ENCODE results near the gene DNAH17. TPM values are rescaled to one million over a fixed set of nuclear protein-coding genes. Genes with fewer than 3 reads are reported as not detected.

Gene DNAH17
- total RNA-seq, 2 donors from 2014 or later = 0.13 to 0.64 TPM

- H3K27me3 ChIP-seq (ENCODE audit: control insufficient read depth, insufficient read depth, low read length, poor library complexity, severe bottlenecking) = no peaks in the 10 kb centered on the region
- no peak for DNase-seq
- H3K9ac ChIP-seq (ENCODE audit: extremely low read depth, low read length, poor library complexity, severe bottlenecking) = no peak overlapping the region
- no peak overlapping the region for H3K27ac Mint-ChIP-seq
- peaks cover 86% of the 10 kb centered on the region for H3K36me3 ChIP-seq (ENCODE audit: control insufficient read depth, insufficient read depth, low read length)
- H3K4me3 Mint-ChIP-seq = no peak overlapping the region
- H3K9me3 Mint-ChIP-seq = no peaks in the 10 kb centered on the region
- WGBS, 2 experiments (ENCODE audit: insufficient coverage in 1 of 2, insufficient read length in 1 of 2) = 61 to 97% methylated on average over 5 to 8 of the region's 8 CpGs
- H3K27ac ChIP-seq (ENCODE audit: low read depth, low read length) = no peak overlapping the region
- H3K4me3 ChIP-seq (ENCODE audit: low read length) = no peak overlapping the region
- H3K36me3 Mint-ChIP-seq (ENCODE audit: low read depth) = peaks cover 81% of the 10 kb centered on the region
- no peaks in the 10 kb centered on the region for H3K27me3 Mint-ChIP-seq (ENCODE audit: insufficient read depth)
- H3K9me3 ChIP-seq (ENCODE audit: control insufficient read depth, low read length) = no peaks in the 10 kb centered on the region
- H3K4me1 ChIP-seq (ENCODE audit: control insufficient read depth, insufficient read depth, low read length) = no peaks in the 10 kb centered on the region
- no peak for TF ChIP-seq CTCF (conservative IDR thresholded peaks at IDR 0.05)
- H3K4me1 Mint-ChIP-seq = no peaks in the 10 kb centered on the region
Observed at GRCh38 chr17:78401891-78402290, 175.3 kb downstream of the DNAH17 start.

DNA sequence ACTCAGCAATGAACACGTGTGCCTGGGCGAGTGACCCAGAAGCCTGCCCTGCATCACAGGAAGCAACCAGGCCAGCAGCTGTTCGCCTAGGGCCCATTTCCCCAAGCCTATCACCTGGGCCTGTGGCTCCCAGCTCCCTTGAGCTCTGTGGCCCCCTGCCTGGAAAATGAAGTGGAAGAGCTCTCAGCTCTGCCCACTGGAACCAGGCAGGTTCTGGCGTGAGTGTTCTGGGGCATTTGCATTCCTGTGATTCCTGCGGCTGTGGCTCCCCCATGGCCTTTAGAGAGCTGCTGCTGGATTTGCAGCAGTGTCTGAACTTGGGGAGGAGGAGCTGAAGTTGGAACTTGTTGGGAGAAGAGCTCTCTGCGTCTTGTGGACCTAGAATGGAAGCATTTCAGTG lies 175.9 kb downstream of the DNAH17 start:
- no peaks in the 10 kb centered on the region for H3K27me3 ChIP-seq (ENCODE audit: control insufficient read depth, insufficient read depth, low read length, poor library complexity, severe bottlenecking)
- TF ChIP-seq CTCF (conservative IDR thresholded peaks at IDR 0.05) = no peak
- DNase-seq = no peak
- Mint-ChIP-seq H3K4me3 (no peak overlapping the region), H3K27ac (no peak overlapping the region), H3K9me3 (no peaks in the 10 kb centered on the region), H3K27me3 (ENCODE audit: insufficient read depth) (no peaks in the 10 kb centered on the region), H3K4me1 (no peaks in the 10 kb centered on the region), H3K36me3 (ENCODE audit: low read depth) (peaks cover 86% of the 10 kb centered on the region)
- peaks cover 86% of the 10 kb centered on the region for H3K36me3 ChIP-seq (ENCODE audit: control insufficient read depth, insufficient read depth, low read length)
- H3K9ac ChIP-seq (ENCODE audit: extremely low read depth, low read length, poor library complexity, severe bottlenecking) = no peak overlapping the region
- no peak overlapping the region for H3K4me3 ChIP-seq (ENCODE audit: low read length)
- no peaks in the 10 kb centered on the region for H3K9me3 ChIP-seq (ENCODE audit: control insufficient read depth, low read length)
- H3K4me1 ChIP-seq (ENCODE audit: control insufficient read depth, insufficient read depth, low read length) = no peaks in the 10 kb centered on the region
- WGBS, 2 experiments (ENCODE audit: insufficient coverage in 1 of 2, insufficient read length in 1 of 2) = 68 to 76% methylated on average over 4 to 6 of the region's 6 CpGs
- no peak overlapping the region for H3K27ac ChIP-seq (ENCODE audit: low read depth, low read length)

- H3K27ac ChIP-seq (ENCODE audit: low read depth, low read length) = no peak overlapping the region
- DNase-seq = no peak
- H3K4me3 ChIP-seq (ENCODE audit: low read length) = no peak overlapping the region
- H3K4me1 Mint-ChIP-seq = no peaks in the 10 kb centered on the region
- H3K4me1 ChIP-seq (ENCODE audit: control insufficient read depth, insufficient read depth, low read length) = no peaks in the 10 kb centered on the region
- WGBS, 2 experiments (ENCODE audit: insufficient coverage in 1 of 2, insufficient read length in 1 of 2) = 80 to 91% methylated on average over 6 to 17 of the region's 17 CpGs
- no peaks in the 10 kb centered on the region for H3K27me3 Mint-ChIP-seq (ENCODE audit: insufficient read depth)
- TF ChIP-seq CTCF (conservative IDR thresholded peaks at IDR 0.05) = no peak
- no peak overlapping the region for H3K9ac ChIP-seq (ENCODE audit: extremely low read depth, low read length, poor library complexity, severe bottlenecking)
- no peak overlapping the region for H3K27ac Mint-ChIP-seq
- no peaks in the 10 kb centered on the region for H3K27me3 ChIP-seq (ENCODE audit: control insufficient read depth, insufficient read depth, low read length, poor library complexity, severe bottlenecking)
- no peaks in the 10 kb centered on the region for H3K9me3 ChIP-seq (ENCODE audit: control insufficient read depth, low read length)
- no peaks in the 10 kb centered on the region for H3K9me3 Mint-ChIP-seq
- H3K36me3 Mint-ChIP-seq (ENCODE audit: low read depth) = peaks cover 89% of the 10 kb centered on the region
- H3K4me3 Mint-ChIP-seq = no peak overlapping the region
- peaks cover 89% of the 10 kb centered on the region for H3K36me3 ChIP-seq (ENCODE audit: control insufficient read depth, insufficient read depth, low read length)
Observed at GRCh38 chr17:78400581-78401240, 176.5 kb downstream of the DNAH17 start.

All from endodermal cell (in vitro differentiated cells).